Dermis blood vessel endothelial cell (primary cell): Measurements from ENCODE around the gene CAMK1. TPM values are rescaled to one million over a fixed set of nuclear protein-coding genes. Genes with fewer than 3 reads are reported as not detected.

ENCODE experiments used
- DNase-seq: peaks from one replicate; pipeline ENCODE4 v3.0.0; 2010
- total RNA-seq: library from RNA; depleted of rRNA; stranded (reverse); fragments of >200 nt; gene quantifications from 2 replicates; pipeline ENCODE4 v1.2.3, GENCODE V29; 2014

CAMK1 gene
- total RNA-seq, result 34.7 and 40.3 TPM in 2 replicates

DNA sequence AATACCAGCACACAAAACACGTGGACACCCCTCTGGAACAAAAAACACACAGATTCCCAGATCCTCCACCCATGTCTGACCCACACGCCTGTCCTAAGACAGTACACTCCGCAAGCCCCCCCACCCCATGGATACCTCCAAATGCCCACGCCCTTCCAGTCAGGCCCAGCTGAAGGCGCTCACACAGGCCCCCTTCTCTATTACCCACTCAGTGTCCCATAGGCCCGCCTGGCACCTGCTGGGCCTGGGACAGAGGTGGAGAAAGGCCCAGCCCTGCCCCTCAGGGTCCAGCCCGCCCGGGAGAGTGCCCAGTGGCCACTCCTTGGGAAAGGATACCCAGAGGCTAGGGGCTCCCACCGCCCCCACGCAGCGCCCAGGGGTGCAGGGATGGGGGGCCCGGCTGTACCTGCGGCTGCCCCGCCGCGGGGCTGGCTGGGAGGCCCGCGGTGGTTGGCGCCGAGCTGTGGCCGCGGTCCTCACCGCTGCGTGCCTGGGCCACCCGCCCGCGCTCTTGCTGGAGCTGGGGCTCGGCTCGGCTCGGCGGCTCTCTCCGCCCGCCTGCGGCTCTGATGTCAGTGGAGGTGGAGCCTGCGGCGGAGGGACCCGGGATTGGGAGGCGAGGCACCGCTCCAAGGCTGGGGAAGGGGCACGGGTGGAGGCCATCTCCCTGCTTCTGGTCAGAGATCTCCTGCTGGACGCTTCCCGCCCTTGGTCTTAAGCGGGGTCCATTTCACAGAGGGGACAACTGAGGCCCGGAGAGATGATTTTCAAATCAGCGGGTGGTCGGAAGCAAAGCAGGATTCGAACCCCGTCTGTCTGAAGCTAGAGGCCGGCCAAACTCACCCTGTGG, at the start of gene CAMK1:
Gene CAMK1, minus strand, starts transcription at position 522 of the 850 bp plus-strand sequence. CDS start 2,198 bp downstream, outside the sequence.
- peak; percentile 77 for DNase-seq

DNA sequence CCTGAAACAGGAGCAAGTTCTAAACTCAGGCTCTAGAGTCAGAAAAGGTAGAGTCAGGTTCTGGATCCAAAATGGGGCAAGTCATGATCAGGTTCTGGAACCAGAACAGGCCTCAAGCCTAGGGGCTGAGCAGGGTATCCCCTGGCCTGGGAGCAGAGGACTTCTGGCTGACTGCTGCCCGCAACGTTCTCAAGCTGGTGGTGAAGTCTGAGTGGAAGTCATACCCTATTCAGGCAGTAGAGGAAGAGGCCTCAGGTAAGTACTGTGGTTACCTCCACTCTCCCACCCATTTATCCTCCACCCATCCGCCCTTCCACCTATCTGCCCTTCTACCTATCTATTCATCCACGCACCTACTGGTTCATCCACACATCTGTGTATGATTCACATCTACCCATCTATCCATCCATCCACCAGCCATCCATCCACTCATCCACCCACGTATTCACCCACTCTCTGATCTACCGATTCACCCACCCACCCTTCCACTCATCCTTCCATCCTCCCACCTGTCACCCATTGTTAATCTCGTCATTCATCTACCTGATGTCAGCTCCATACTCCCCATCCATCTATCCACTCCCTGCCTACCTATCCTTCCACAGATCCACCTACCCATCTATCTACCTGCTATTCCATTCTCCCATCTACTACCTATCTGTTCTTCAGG, 49.1 kb upstream of the CAMK1 start:
- DNase-seq, result no peak

DNA sequence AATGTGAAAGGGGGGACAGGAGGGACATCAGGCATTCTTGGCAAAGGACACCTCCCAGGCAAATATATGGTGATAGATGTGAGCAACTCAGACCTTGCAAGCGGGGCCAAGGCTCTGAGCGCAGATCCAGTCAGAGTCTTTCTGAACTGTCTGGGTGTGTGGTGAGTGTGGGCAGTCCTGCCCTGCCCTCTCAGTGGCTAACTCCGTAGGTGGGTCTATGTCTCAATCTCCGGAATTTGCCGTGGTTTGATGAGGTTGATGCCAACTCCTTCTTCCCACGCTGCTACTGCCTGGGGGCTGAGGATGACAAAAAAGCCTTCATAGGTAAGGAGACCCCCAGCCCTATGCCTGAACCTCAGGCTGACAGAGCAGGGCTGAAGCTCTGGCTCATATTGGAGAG, 47.7 kb upstream of the CAMK1 start:
- DNase-seq, result no peak

DNA sequence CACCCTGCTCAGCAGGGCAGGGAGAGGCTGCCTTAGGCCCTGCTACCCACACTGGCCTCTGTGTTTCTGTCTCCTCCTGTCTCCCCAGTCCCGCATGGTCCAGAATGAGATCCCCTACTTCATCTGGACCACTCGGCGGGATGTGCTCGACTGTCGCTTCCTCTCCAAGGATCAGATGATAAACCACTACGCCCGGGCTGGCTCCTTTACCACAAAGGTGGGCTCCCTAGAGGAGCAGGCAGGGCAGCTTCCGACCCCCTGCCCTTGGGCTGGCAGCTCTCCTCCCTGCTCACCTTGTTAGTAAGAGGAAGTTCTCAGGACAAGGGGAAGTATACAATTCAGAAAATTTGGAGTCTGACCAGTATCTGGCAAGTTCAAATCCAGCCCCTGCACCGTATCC, 46.2 kb upstream of the CAMK1 start:
- DNase-seq, result no peak

DNA sequence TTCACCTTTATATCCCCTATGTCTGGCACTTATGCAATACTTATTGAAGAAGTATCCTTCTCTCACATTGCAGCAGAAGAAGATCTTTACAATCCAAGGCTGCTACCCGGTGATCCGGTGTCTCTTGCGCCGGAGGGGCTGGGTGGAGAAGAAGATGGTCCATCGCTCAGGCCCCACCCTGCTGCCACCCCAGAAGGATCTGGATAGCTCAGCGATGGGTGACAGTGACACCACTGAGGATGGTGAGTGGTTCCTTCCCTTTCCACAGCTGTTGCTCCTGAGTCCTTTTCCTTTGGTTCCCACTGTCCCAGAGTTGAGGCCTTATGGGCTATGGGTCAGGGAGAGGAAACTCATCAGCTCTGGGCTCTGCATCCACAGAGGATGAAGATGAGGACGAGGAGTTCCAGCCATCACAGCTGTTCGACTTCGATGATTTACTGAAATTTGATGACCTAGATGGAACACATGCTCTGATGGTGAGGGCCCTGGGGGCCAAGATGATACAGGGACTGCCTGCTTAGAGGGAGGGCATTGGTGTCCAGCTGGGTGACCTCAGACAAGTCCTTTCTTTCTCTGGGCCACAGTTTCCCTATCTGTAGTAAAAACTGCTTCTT, 43.2 kb upstream of the CAMK1 start:
- no peak for DNase-seq

DNA sequence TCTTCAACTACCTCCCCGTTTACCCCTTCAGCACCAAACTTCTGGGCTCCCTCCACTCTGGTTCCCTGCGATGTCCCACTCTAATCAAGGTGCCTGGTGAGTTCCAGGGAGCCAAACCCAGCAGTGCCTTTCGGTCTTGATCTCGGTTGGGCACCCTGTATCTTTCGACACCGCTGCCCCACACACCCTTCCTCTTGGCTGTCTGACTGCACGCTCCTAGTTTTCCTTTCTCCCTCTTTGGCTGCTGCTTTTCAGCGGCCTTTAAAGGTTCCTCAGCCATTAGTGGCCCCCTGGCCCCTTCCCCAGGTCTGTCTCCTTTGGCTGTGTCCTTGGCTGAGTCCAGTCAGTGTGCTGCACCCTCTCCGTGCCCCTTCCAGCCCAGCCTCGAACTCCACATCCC, 41.1 kb upstream of the CAMK1 start:
- DNase-seq, result no peak

DNA sequence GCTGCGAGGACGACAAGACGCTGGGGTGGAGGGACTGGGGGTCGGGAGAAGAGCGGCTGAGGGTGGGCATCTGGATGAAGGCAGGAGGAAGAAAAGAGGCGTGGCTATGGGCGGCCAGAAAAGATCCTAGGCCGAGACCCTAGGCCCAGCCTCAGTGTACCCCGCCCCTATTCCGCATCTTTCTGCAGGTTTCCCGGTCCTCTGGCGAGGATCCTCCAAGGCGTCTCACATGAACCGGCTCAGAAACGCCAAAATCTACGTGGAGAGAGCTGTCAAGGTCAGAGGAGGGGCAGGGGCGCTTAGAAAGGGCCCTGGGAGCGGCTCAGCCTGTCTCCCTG, 40.7 kb upstream of the CAMK1 start:
- DNase-seq, result peak; percentile 15

DNA sequence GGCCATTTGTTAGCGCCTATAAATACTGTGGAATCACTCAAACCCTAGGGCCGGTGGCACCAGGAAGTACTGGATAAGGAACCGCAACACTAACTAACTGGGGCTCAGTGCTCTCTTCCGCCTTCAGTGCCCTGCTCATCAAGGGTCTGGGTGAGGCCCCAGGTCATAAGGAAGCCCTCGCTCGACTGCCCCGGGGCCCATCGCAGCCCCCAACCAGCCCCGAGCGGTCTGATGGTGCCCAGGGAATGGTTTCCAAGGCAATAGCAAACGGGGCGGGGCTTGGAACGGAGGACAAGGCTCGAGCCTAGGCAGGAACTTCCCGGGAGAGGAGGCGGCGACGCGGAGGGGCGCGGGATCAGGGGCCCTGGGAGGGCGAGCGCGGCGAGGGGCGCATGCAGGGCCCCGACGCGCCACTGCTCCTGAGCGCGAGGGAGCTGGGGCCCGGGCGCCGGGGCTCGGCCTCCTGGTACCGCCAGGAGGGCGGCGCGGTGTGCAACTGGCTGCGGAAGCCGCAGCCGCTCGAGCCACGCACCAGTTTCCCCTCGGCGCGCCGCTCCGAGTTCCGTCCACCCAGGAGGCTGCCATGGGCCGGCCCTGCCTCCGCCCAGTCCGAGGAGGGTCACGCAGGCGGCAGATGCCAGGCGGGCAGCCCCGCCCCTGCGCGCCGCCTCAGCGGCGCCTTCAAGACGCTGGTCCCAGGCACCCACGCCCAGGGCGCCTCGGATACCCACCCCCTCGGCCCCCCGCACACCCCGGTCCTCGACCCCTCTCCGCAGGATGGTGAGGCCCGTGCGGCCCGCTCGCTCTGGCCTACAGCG, 40.1 kb upstream of the CAMK1 start, which contains the start of gene TTLL3:
Gene TTLL3, plus strand, starts transcription at position 648 of the 818 bp plus-strand sequence. CDS start 400 bp downstream, outside the sequence.
- peak; percentile 66 for DNase-seq

DNA sequence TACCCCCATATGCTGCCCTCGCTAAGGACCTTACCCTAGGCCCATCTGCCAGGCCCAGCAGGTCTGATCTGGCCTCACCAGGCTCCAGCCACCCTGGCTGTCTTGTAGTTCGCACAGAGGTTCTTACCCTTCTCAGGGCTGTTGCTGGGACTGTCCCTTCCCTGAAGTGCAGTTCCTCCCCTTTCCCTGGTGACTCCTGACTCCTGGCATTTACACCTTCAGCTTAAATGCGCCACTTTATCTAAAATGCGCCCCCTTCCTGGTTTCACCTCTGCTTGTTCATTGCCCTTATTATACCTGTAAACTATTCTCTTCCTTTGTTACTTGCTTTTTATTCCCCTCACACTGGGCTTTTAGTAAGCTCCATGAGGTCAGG, 39.5 kb upstream of the CAMK1 start:
- peak; percentile 12 for DNase-seq

DNA sequence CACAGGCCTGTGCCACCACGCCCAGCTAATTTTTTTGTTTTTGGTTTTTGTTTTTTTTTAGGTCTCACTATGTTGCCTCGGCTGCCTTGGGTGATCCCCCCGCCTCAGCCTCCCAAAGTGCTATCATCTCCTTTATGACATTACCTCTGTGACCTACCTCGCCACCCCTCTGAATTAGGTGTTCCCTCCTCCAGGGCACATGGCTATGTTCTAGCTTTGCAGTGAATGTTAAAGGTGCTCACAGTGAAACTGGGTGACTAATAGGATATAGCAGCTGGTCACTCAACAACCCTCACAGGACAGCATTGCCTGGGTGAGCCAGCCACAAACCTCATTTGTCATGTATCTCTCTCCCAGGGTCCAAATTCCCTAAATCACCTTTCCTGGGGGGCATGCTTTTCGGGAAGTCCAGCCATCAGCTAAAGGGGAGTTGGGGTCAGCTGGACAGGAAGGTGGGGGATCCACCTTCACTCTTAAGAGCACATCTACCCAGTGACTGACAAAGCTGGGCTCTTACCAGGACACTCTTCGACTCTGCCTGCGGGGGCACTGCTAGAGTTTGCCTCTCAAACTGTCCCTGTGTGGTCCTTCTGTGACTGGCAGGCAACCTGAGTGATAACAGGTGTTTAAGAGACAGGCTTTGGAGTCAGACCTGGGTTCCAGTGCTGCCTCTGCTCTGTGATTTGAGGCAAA, 38.7 kb upstream of the CAMK1 start:
- peak; percentile 63 for DNase-seq

DNA sequence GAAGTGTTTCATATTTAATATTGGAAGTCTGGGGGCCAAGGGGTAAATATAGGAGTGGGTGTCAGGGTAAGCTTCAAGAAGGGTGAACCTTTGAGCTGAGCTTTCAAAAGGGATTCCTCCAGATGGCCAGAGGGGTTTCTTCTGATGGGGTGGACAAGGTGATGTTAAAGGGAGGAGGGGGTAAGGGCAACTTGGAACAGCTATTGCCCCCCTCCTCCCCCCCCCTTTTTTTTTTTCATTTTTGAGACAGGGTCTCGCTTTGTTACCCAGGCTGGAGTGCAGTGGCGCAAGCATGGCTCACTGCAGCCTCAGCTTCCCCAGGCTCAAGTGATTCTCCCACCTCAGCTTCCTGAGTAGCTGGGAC, 38.2 kb upstream of the CAMK1 start:
- no peak for DNase-seq

DNA sequence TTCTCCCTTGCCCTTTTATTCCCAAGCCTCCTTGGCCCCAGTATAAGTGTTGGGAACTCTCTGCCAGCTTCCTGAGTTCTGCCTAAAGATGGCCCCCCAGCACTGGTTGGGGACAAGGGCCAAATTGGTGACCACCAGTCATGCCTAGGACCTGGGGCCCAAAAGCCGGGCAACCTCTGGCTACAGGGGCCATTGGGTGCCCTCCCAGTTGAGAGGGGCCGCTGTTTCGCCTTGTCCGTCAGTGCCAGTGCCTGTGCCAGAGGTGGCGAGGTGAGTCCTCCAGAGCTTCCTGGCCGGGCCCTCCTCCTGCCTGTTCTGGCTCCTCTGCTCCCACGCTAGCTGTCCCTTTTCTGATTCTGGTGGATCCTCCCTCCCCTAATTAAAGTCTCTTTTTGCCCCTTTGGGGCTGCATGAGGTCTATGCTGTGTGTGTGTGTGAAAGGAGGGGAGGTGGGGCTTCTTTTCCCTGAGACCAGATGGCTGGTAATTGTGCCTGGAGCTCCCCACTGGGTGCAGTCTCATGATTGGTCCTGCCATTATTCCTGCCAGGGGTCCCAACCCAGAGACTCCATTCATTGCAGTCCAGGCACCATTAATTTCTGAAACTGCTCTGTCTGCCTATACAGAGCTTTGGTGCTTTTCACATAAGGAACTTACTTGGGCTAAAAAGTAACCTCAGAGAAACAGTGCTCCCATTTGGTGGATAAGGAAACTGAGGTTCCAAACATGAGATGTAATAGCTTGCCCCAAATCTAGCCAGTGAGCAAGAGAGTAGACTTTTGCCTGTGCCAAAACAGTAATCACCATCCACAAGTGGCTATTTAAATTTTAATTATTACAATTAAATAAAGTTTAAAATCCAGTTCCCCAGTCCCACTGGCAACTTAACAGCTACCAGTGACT, 37.2 kb upstream of the CAMK1 start:
- DNase-seq, result no peak

DNA sequence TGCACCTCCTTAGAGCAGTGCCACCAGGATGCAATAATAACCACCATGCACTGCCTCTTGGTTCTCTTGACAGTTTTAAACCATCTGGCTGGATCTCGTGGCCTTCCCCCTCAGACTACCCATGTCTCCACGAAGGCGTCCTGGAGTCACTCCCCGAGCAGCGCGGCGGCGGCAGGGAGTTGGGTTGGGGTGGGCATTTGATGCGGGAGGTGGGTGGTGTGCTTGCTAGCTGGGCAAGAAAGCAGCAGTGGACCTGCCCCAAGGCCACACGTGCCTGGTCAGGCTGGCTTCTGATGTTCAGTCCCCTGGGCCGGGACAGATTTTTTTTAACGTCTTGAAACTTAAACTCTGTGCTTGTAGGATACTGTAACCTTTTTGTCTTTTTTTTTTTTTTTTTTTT, 36.4 kb upstream of the CAMK1 start:
- no peak for DNase-seq

DNA sequence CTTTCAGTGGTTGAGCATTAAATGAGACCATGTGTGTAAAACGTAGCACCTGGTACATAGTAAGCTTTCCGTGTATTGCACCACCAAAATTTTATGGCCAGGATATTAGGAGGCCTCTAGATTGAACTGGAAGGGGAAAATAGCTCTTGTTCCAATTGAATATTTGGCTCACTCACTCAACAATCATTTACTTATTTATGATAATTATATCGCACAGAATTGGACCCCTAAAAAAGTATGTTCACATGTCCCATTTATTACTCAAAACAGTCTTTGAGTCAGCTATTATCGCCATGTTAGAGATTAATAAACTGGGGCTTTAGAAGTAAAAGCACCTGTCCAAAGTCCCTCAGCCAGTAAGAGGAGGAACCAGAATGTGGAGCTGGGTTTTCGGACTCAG, 35.2 kb upstream of the CAMK1 start:
- DNase-seq, result no peak

DNA sequence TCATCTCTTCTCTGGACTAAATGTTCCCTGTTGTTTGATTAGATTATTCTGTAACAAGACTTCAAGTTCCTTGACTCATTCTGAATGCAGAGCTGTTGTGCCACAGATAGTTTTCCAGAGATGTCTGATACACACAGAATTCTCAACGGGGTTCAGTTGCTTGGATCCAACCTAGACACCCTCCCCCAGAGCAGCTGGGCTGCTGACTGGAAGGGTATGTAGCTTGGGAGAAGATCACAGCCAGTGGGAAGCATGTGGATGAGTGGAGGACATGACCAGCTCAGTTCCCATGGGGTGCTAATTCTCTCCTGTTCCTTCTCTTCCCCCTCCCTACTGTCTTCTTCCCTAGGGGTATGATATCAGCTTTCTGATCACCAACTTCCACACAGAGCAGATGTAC, 33.7 kb upstream of the CAMK1 start:
- DNase-seq, result no peak

DNA sequence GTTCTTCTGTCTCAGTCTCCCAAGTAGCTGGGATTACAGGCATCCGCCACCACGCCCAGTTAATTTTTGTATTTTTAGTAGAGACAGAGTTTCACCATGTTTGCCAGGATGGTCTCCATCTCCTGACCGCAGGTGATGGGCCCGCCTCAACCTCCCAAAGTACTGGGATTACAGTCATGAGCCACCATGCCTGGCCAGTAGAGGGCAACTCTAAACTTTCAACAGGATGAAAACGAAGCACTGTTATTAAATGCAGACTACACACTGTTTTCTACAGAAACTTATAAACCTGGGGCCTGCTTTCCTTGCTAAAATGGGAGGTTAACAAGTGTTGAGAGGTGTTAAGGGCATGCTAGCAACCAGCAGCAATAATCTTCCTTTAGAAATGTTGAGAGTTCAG, 30.8 kb upstream of the CAMK1 start:
- peak; percentile 25 for DNase-seq

DNA sequence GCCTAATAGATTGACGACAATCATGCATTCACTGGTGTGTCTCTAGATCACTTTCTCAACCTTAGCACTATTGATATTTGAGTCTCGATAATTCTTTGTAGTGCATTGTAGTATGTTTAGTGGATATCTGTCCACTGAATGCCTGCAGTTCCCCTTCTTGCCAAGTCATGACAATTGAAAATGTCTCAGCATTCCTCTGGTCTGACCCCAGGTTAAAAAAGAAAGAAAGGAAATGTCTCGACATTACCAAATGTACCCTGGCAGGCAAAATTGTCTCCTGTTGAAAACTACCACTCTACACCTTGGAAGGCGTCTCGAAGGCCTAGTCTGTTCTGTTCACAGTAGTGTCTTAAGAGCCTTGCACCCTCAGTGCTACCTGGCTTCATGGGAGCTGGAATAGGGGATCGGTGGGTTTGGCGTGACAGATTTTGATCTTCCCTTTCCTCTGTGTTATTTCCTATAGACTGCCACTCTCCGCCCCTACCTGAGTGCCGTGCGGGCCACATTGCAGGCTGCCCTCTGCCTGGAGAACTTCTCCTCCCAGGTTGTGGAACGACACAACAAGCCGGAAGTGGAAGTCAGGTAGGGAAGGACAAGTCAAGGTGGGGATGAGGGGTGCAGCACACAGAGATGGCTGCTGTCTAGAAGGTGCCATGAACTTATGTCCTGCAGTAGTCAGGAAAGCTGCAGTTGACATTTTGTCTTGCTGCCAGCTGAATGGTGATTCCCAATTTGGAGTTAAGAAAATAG, 27.6 kb upstream of the CAMK1 start:
- peak; percentile 51 for DNase-seq

DNA sequence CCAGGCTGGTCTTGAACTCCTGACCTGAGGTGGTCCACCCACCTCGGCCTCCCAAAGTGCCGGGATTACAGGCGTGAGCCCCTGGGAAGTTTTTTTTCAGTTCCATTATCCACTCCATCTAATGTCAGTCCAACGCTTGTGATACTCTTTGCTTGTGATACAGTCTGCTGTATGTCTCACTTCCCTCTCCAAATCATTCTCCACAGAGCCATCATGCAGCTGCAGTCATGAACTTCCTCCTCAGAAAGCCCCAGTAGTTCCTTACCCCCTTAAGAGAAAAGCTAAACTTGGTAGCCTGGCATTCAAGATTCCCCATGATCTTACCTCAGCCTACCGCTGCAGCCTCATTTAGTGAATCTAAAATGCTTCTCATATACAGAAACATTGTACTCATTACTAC, 25.5 kb upstream of the CAMK1 start:
- DNase-seq, result no peak

DNA sequence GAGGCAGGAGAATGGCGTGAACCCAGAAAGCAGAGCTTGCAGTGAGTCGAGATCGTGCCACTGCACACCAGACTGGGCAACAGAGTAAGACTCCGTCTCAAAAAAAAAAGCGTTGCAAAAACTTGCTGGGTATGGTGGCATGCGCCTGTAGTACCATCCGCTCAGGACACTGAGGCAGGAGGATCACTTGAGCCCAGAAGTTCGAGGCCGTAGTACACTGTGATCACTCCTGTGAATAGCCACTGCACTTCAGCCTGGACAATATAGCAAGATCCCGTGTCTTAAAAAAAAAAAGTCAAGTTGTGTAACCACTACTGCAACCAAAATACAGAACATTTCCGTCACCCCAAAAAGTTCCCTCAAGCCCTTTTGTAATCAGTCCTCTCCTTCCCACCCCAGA, 24.7 kb upstream of the CAMK1 start:
- DNase-seq, result no peak

DNA sequence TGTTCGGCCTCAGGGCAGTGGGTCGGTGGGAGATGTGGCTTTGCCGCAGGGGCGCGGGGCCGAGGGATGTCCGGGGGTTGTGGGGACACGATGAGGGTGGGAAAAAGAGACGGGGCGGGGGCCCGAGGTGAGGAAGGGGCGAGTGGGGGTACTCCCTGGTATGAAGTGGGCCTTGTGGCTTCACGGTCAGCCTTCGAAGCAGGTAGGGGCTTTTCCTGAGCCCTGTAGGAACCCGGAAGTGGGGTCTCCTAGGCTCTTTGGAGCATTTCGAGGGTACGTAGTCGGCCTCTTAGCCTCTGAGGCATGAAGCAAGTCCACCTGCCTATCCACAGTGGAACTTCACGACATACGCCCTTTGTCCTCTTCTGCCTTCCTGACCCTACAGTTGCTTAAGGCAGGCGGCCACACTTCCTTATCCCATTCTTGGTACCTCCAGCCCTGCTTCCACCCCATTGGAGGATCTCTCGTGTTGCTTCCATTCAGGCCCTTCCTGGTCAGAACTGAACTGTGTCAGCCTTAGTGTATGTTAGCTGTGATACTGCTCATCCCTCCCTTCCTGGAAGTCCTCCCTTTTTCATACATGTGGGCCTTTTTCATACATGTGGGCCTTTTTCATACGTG, 23.5 kb upstream of the CAMK1 start:
- DNase-seq, result peak; percentile 69
